Embryonic facial prominence (tissue), 1 donor: Measurements from ENCODE around the gene SCN2B.

Experiments
- DNase-seq: peaks from one replicate; pipeline ENCODE4 v3.0.0-alpha.2; 2016; ENCODE audit errors: extremely low spot score

SCN2B gene

DNA sequence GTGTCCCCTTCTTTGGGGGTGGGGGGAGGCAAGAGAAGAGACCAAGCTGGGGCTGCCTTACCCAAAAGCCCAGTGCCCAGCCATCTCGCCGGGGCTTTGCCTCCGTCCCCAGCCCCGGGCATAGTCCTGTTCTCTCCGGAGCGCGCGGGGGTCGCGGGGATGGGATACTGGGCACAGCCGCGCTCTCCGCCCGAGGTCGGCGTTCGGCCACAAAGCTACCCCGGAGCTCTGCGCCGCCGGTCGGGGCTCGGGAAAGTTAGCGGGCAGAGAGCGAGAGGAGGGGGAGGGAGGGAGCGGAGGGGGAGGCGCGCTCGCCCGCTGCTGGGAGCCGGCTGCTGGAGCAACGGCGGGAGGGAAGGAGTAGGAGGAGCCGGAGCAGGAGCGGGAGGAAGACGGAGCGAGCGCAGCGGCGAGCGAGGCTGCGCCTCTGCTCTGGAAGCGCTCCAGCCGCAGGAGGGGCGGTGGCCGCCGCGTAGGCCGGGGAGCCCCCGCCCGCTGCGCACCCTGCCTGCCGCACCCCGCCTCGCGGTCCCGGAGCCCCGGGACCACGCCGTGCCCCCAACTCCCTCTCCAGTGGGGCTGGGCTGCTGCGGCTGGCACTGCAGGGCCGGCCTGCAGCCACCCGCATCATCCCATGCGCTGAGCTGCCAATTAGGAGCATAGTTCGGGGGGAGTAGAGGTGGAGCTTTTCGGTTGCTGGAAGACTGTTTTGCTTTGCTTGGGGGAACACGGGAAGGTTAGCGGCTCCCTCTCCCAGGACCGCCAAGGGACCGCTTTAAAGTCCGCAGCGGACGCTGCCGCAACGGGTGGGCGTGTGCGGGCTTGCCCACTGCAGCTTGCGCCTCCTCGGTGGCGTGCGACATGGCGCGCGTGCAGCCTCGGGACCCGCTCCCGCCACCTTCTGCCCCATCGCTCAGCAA, 23.6 kb downstream of the SCN2B start, which contains the start of gene SCN4B:
Gene SCN4B (minus strand): TSS at position 272 of the 920 bp plus-strand sequence. CDS start 150 bp downstream, at position 122.
- peak; percentile 69 for DNase-seq

DNA sequence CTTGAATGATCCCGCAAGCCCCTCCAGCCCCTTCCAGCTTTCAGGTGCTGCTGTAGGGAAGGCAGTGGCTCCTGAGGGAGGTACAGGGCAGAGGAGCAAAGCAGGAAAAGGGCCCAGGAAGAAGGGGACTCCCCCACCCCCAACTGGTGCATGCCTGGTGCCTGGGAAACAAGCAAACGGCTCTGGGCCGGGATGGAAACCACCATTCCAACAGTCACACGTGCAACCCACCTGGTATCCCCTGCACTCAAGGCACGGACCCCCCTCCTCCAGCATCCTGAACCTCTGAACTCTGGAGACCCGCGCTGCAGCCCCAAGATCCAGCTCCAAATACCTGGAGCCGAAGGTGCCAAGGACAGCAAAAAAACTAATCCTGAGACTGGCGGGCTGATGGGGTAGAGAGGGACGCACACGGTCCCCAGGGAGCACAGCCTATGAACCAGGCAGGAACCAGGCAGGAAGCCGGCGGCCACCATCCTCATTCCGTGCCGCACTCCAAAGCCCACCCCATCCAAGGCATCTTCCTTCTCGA, 24.4 kb downstream of the SCN2B start:
- DNase-seq: no peak

DNA sequence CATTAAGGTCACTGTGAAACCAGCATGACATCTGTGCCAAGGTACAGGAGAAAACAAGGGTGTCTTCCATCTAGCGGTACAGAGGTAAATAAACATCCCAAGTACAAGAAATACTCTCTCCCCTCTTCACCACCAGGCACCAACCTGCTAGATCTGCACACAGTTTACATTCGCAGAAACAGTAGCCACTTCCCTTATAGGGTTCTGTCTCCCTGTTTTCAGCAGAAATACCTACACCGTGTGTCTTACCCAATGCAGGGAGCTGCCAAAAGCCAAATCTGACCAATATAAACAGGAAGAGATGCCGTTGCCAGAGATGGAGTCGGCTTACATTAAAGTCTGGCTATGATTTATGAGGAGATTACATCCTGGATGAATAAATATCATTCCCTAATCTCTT, 25.0 kb downstream of the SCN2B start:
- no peak for DNase-seq

DNA sequence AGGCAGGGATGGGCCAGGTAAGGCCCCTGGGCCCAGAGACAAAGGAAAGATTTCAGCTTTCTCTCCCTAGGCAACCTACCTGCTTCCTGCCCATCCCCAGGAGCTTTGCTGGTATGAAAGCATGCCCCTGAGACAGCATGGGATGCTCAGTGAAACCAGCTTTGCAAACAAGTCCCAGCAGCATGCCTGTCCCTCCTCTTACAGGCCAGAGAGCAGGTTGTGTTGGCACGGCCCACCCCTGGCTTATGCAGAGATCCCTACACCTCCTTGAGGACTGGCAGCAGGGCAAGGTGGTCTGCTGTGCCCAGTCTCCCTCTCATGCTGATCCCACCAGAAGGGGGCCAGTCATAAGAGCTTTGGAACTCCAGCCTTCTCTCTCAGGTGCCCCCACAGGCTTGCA, 26.9 kb downstream of the SCN2B start:
- no peak for DNase-seq

DNA sequence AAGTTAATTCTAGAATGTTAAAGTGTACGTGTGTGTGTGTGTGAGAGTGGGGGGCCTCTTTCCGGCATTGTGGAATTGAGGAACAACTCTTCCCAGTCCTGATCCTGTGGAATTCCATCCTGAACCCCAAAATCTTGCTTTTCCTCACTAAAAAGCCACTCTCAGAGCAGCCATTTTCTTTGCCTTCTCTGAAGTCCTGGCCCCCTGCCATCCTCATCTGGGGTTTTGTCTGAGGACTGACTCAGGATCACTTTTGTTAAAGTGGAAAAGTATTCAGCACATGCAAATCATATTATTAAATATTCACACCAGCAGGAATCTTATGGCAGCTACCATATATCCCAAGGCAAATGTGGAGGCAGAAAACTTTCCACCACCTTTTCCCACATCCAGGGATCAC, 27.6 kb downstream of the SCN2B start:
- no peak for DNase-seq

DNA sequence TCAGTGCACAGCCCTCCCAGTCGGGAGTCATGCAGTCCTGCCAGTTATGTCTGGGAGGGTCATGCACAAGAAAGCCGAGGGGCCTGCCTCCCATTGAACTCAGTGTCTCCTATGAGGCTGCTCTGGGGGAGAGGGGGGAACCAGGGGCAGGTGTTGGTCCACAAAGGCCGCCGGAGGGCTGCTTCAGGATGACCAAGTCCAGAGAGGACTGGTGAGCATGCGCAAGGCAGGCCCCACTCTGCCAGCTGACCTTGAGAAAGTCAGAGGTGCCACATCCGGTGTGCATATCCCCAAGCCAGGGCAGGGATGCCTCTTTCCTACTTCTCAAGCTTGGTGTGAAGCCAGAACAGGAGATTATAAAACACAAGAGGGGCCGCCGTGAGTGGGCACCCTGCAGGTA, 28.2 kb downstream of the SCN2B start:
- no peak for DNase-seq

DNA sequence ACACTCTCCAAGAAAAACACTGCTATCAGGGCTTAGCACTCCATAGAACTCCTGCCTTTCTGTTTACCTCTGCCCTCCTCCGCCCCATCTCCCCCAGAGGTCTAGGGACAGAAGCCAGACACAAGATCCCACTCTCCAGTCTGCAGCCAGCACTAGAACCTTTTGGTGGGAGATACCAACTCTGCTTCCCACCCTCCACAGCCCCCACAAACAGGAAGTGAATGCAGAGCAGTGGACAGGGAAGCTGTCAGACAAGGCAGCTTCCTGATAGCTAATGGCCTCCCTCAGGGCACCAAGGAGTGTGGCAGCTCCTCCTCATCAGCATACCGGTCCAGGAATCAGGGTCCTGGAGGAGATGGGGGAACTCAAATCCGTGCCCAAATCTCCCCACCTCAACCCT, 28.9 kb downstream of the SCN2B start:
- DNase-seq: no peak

DNA sequence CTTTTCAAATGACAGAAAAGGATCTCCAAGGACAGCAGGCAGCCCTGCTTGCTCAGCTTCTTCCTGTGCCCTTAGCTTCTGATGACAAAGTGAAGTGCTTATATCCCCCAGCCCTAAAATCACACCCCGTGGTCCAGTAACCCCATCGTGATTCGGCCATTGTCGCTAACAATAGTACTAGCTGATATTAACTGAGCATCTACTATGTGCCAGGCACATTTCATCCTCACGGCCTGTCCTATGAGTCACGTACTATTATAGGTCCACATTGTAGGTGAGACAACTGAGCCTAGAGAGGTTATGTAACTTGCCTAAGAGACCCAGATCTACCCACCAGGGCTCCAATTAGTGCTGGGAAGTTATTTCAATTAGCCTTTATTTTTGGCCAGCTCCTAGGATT, 29.9 kb downstream of the SCN2B start:
- DNase-seq: no peak

DNA sequence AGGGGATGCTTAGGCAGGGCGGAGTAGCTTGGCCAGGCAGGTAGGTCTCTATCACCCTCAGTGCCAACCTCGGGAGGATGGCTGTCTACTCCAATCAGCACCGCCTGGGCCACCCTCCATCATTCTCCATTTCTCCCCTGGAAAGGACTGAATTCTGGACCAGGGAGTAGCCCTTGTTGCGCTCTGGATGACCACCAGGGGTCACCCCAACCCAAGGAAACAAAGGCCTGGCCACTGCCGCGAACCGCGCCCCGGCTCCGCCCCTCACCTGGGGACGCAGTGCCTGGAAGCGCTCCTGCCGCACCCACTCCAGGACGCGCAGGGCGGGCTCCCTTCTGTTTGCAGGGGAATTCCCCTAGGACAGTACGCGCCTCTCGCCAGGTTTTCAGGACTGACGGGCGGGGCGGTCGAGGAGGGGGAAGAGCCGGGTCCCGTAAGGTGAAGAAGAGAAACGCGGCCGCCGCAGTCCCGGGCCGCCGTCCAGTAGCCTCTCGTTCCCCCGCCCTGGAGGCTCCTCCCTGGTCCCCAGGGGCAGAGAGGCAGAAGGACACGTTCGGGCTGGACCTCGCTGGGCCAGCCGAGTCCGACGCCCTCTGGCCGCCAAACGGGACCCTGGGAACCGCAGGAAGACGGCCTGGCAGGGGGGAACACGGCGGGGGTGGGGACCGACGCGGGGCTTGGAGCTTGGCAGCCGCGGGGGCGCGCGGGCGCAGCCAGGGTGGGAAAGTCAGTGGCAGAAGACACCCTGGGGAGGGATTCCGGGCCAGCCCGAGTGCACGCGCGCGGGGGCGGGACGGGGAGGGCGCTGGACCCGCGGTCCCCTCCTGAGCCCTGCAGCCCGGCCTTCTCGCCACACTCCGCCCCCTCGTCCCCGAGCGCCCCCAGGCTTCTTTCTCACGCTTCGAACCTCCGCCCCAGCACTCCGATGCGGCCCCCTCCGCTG, 30.9 kb downstream of the SCN2B start:
- DNase-seq: peak; percentile 66

DNA sequence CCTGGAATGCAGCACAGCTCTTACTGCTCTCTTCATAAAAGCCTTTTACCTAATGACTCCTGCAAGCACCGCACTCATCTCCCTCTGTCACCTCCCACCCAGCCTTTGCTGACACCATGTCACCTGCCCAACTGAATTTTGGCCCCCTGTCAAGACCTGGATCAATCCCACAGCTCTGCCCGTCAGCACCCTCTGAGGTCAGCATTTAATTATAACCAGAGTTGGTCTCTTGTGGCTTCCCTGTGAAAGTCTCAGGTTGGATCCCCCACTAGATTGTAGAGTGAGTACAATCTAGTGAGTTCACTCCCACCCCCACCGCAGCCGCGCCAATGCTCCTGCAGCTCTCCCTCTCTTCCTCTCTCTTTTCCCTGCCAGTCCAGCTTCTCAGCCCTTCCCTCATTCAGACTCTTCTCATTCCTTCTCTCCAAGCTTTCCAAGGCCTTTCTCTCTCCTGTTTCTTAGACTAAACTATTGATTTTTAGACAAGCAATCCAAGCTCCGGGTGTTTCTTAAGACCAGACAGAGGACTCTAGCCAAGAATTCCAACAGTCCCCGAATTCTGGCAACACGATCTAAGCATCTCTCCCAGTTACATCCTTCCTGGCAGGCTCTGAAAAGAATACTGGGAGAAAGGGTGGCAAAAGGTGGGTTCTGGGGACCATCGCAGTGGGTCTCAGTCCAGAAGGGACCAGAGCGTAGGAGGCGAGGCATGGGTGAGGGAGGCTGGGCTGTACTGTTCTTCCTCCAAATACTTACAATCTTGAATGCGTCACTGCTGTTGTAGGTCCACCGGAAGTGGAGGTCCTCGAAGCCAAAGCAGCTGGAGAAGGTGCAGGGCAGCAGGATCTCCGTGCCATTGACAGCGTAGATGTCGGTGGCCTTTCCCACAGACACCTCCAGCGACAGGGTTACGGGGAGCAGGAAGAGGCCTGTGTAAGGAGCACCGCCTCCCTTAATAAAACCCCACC, 31.9 kb downstream of the SCN2B start:
- DNase-seq: no peak

DNA sequence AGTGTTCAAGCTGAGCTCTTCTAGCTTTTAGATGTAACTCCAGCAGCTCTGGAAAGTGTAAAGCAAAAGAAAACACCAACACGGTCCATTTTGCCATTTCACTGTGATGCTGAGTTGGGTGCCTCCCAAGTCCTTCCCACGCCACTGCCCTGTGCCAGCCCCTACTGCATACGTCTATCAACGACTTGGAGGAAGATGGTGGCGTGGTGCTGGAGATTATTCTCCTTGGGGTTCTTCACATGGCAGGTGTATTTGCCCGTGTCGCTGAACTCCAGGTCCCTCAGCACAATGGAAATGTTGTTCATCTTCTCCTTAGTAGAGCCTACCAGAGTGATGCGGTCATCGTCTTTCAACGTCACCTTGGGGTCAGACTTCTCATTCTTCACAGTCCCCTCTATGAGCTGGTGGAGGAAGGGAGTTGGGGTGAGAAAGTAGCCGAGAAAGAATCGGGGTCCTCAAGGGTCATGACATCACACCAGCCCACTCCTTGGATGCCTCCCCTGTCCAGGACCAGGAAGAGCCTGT, 32.7 kb downstream of the SCN2B start:
- no peak for DNase-seq

DNA sequence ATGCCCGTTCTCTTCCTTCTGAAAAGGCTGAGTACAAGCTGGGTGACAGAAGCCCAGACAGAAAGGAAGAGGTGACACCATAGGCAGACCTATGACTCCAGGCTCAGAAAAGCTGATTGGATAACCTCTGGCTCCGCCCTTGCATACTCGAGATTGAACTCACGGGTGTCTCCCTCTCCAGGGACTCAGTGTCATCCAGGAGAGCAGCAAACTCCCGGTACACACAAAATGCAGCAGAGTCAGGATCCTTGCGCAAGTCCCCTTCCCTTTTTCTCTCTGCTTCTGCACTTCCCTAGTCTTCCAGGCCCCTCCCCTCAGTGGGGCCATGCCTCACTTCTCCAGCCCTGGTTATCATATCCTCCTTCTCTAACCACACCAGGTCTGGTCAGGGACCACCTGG, 33.6 kb downstream of the SCN2B start:
- DNase-seq: no peak

DNA sequence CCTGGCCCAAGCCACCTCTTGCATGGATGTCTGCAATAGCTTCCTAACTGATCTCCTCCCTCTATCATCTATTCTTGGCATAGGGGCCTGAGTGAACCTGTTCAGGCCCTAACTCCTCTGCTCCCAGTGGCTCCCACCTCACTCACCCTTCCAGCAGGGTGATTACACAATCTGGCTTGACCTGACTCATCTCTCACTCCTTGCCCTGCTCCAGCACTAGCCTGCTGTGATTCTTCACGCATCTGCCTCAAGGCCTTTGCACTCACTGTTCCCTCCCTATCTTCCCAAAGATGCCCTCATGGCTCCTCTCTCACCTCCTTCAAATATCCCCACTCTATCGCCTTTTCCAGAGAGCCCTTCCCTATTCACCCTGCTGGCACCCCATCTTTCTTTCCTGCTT, 34.4 kb downstream of the SCN2B start:
- no peak for DNase-seq

DNA sequence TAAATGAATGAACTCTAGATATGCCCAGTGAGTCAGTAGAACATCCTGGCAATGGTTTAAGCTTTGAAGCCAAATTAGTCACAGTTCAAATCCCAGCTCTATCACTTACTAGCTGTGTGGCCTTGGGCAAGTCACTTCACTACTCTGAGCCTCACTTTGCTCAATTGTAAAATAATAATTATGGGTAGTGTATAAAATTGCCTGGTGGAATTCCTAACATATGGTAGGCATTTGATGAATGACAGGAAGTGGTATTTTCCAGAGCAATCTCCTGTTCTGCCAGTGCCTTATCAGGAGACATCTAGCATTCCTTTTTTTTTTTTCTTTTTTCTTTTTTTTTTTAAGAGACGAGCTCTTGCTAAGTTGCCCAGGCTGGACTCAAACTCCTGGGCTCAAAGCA, 36.9 kb downstream of the SCN2B start:
- no peak for DNase-seq

DNA sequence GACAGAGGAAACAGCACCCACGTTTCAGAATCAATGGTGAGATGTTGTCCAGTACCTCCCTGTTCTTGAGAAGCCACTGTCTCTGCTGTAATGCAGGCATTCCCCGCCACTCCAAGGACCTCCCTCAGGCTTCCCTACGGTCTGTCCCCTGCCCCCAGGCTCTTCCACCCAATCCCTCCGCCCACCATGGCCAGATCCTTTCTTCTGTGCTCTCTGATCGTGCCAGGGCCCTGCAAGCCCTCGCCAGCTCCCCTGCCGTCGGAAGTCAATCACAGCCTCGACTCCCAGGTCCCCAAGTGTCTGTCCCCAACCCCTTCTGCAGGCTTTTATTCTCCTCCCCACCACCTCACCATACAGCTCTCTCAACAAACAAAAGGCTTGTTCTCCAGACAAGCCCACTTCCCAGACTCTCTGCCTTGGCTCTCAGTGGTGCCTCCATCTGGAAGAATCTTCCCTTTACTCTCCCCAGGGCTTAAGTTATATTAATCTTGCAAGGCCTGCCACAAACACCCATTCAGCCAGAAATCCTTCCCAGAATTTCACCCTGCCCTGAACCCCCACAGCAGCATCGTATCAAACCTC, 37.5 kb downstream of the SCN2B start:
- DNase-seq: no peak

DNA sequence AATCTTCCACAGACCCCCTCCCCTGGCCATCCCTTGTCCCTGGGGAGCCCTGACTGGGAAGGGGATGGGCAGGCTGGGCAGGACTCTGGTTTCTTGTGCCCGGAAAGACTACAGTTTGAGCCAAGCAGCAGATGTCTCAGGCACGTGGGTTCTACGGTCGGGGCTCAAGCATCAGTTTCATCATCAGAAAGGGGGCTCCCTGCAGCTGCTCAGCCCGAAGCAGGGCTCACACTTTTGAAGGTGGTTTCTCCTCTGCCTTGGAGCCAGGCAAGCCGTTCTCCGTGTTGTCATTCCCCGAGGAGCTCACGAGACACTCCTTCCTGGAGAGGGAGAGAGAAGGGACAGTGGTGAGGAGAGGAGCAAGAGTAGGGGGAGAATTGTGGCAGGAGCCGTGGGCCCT, 39.6 kb downstream of the SCN2B start:
- no peak for DNase-seq

DNA sequence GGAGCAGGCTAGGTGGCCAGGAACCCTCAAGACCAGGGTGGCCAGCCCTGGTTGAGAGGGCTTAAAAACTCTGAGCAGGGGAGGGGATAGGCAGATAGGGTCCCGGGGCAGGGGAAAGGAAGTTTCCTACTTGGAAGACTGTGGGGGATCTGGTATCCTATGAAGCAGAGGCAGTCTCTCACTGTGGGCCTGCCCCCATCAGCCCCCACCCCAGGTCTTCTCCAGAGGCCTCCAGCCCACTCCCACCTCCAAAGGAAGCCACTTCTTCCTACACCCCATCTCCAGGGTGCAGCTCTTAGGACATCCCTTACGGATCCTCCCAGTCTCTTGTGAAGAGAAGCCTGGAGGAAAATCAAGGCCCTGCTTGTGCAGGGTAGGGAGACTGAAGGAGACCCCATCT, 40.1 kb downstream of the SCN2B start:
- no peak for DNase-seq

DNA sequence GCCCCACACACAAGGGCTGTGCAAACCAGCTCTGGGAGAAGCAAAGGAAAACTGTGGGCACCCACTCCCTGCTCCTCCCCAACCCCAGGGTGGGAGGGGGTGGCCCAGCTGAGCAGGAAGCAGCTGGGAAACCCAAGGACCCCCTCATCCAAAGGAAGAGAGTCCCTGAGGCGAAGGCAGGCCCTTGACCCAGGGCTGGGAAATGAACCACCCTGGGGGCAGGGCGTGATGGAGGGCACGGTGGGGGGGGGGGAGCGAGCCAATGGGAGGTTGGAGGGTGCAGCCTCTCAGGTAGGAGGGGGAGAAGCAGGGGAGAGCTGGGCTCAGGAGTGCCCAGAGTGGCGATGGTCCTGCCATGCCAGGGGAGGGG, 40.7 kb downstream of the SCN2B start:
- DNase-seq: no peak

DNA sequence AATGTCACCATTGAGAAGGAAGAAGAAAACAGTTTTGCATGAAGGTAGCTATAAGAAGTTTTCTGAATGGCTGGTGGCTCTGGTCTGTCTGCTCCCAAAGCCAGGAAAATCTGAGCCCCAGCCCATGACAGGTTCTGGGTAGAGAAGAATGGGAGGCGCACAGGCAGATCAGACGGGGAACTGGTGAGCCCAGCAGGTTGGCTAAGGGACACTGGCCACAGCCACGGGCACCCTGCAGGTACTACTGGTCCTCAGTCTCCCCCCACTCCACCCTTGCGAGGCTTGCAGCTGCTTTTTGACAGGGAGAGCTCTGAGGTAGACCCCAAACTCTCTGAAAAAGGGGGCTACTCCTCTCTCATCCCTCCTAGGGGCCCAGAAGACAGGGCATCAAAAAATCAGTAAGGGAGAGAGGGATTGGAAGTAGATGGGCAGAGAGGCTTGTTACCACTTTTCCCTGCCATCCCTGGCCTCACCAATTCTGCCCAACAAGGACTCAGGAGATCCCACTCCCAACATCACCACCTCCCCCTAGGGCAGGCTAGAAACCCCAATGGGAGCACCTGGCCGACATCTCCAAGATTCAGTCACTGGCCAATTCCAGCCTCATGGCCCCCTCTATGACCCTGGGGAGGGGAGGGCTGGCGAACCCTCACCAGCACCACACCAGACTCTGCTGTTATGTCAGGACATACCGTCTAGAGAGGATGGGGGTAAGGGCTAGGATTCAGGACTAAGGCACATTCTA, 41.2 kb downstream of the SCN2B start:
- DNase-seq: no peak

DNA sequence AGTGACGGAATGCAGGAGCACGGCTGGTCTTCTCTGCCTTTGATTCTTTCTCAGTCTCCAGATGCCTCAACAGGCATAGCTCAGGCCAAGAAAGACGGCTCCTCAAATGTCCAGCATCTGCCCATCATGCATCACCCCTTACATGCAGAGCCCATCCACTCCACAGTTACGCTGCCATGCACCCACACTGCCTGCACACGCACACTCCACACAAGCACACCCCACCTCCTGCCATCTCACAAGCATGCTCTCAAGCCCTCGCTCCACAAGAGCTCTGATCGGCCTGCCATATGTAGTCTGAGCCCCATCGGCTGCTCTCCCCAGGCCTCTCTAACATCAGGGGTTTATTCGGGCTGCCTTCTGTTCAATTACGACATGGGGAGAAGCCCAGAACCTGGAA, 42.6 kb downstream of the SCN2B start:
- DNase-seq: no peak
